ENCODE measurements around the gene GTF2IRD1. TPM values are rescaled to one million over a fixed set of nuclear protein-coding genes. Genes with fewer than 3 reads are reported as not detected.
"Not testable (repeated sequence)": the region's sequence is repeated elsewhere in the genome, so short reads cannot be mapped to it uniquely, and the experiment has no call there.

GTF2IRD1 gene
- total RNA-seq, 1 donor from 2014 or later, result 13.8 TPM

DNA sequence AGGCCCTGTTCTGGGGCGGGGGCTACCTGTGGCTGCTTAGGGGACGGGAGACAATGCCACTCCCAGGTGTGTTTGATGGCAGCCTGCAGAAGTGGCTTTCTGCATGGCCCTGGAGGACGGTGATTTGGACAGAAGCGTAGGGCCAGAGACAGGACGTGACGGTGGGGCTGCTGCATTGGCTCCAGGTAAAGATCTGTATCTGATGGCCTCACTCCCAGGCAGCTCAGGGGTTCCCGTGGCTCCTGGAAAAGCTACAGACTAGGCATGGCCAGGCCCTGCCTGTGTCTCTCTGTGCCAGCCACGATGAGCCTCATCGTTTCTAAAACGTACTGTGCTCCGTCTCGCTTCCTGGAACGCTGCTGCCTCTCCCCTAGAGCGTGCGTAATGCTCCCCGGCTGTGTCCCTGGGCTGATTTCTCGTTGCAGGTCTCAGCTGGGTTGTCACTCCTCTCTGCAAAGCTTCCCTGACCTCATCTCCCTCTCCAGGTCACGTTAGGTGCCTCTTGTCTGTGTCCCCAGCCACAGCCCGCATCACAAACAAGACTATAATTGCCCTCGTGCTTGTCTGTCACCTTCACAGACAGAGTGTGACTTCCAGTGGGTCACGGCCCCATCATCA lies 12.6 kb downstream of the GTF2IRD1 start:
- DNase-seq (ENCODE audit: extremely low read depth, low read depth, low spot score), result no peak

DNA sequence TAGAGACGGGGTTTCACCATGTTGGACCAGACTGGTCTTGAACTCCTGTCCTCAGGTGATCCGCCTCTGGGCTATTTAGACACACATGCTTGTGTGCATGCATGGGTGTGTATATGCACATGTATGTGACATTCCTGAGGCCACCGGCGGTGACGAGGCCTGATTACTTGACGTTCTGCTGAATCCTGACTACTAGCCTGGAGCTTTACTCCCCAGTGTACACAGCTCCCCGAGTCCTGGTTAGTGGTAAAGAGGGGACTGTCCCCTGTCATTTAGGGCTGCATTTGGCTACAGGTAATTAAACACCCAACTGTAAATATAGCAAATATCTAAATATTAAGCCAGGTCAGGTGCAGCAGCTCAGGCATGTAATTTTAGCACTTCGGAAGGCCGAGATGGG lies 14.2 kb downstream of the GTF2IRD1 start:
- DNase-seq (ENCODE audit: extremely low read depth, low read depth, low spot score), result no peak

- DNase-seq (ENCODE audit: extremely low read depth, low read depth, low spot score), result no peak
Measured at GRCh38 chr7:74470504-74470903, 16.8 kb downstream of the GTF2IRD1 start.

DNA sequence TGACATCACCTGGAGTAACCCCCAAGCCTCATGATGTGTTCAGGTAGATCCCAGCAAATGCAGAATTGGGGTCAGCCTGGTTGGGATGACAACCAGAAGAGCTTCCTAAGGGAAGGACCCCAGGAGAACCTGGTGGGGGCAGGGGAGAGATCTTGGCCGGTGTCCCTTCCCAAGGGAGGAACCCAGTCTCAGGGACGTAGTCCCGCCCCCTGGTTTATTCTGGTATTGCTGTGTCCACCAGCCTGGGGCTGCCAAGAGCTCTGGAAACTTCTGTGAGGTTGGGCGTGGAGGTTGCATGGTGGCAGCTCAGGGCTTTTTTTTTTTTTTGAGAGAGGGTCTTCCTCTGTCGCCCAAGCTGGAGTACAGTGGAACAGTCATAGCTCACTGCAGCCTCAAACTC lies 19.4 kb downstream of the GTF2IRD1 start:
- no peak for DNase-seq (ENCODE audit: extremely low read depth, low read depth, low spot score)

- DNase-seq (ENCODE audit: extremely low read depth, low read depth, low spot score), result no peak
Measured at GRCh38 chr7:74474271-74474865, 20.7 kb downstream of the GTF2IRD1 start.

DNA sequence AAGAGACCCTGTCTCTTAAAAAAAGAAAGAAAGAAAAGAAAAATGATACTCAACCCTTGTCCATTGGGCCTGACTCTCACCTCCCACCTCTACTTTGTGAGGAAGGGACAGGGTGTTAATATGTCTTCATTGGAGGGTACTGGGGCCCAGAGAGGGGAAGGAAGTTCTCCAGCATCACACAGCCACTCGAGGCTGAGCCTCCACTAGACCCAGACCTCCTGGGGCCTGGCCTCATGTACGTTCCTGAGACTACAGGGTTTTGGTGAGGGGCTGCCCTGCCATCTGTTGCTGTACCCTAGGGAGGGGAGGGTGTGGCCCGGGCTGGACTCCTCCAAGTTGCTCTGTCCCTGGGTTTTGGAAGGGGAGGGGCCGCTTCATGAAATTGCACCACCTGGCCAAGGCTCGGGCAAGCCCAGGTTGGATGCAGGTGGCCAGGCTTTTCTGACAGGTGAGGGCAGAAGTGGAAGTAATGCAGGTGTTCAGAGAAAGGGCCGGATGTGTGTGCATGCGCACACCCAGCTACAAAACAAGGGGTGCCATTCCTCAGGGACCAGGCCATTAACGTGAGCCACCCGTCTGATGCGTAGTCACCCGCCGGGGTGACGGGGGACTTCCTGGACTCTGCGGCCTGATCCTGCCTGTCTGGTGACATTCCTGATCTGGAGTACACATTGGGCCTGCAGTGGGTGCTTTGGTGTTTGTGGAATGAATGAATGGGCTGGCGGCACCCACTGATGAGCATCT lies 21.7 kb downstream of the GTF2IRD1 start:
- no peak for DNase-seq (ENCODE audit: extremely low read depth, low read depth, low spot score)

DNA sequence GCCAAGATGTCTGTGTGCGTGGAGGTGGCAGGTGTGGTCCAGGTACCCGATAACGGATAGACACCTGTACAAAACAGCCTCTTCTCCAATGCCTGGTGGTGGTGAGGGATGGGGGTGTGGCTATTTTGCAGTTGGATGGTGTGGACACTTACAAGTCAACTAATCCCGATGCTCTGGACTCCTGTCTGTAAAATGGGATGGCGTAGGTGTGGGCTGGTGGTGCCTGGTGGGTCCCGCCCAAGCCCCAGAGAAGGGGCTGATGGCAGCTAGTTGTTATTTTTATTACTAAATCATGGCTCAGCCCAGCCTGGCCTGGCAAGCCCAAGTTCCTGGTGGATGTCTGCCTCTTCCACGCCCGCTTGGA lies 22.3 kb downstream of the GTF2IRD1 start:
- no peak for DNase-seq (ENCODE audit: extremely low read depth, low read depth, low spot score)

- no peak for DNase-seq (ENCODE audit: extremely low read depth, low read depth, low spot score)
Measured at GRCh38 chr7:74476626-74477025, 22.9 kb downstream of the GTF2IRD1 start.

DNA sequence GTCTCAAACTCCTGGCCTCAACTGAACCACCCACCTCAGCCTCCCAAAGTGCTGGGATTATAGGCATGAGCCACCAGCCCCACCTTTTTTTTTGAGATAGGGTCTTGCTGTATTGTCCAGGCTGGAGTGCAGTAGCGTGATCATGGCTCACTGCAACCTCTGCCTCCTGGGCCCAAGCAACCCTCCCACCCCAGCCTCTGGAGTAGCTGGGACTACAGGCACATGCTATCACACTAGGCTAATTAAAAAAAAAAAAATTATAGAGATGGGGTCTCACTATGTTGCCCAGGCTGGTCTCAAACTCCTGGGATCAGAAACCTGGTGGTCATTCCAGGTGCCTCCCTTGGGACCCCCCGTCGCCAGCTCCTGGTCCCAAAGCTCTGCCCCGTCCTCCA lies 25.0 kb downstream of the GTF2IRD1 start:
- DNase-seq (ENCODE audit: extremely low read depth, low read depth, low spot score), result no peak

- no peak for DNase-seq (ENCODE audit: extremely low read depth, low read depth, low spot score)
Measured at GRCh38 chr7:74479066-74479781, 25.5 kb downstream of the GTF2IRD1 start.

DNA sequence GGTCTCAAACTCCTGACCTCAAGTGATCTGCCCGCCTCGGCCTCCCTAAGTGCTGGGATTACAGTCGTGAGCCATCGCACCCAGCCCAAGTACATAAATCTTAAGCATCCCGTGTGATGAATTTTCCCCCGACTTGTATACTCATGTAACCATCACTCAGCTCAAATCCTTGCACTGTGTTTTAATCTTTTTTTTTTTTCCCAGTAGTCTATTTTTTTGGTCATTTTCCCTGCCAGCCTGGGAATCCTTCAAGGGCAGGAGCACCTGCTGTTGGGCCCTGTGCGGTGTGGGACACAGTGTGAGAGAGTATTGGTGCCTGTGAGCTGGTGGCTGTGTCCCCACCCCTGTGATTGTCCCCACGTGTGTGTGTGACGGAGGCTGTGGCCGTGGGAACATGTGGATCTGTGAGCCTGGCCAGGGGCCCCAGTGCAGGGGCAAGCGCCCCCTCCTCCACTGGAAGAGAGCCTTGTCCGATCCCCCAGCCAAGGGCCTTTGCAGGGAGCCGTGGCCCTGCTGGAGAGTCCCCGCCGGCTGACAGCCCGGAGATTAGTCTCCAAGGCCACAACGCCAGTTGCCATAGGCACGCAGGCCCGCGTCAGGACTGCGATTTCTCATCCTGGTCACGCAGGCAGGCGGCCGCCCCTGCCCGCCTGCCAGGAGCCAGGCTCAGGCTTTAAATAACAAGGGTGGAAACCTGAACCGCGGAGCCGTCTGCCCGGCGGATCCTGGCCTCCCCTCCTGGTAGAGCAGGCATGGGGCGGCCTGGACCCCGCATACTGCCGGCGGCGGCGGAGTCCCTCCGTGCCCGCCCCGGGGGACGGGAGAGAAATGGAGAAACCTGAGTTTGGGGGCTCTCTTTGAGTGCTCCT lies 26.5 kb downstream of the GTF2IRD1 start:
- DNase-seq (ENCODE audit: extremely low read depth, low read depth, low spot score), result no peak

- no peak for DNase-seq (ENCODE audit: extremely low read depth, low read depth, low spot score)
Measured at GRCh38 chr7:74480861-74481417, 27.2 kb downstream of the GTF2IRD1 start.

DNA sequence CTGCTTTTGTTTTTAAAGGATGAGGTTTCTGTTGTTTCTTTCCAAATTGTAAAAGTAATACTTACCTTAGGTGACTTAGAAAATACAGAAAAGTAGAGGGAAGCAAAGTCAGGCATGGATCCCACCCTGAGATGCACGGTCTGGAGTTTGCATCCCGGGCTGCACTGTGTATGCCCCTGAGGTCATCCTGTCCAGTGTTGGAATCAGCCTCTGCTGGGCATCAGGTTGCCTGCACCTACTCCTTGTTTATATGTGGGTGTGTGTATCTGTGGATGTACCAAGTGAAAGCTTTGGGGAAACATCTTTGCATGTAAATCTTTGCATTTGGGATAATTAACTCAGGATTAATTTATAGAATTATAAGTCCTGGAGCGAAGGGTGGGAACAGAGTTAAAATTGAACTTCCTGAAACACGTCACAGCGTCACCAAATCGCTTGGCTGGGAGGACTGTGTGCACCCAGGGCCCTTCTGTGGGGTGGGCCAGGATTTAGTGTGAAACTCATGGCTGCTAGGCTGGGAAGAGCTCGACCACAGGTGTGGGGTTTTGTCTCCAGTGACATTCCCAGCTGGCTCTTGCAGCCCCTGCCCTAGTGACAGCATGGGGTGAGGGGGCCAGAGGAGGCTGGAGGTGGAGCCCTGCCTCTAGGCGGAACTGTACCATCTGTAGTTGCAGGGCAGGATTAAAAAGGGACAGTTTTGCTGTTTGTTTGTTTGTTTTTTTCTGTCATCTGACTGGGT lies 27.9 kb downstream of the GTF2IRD1 start:
- DNase-seq (ENCODE audit: extremely low read depth, low read depth, low spot score), result no peak

DNA sequence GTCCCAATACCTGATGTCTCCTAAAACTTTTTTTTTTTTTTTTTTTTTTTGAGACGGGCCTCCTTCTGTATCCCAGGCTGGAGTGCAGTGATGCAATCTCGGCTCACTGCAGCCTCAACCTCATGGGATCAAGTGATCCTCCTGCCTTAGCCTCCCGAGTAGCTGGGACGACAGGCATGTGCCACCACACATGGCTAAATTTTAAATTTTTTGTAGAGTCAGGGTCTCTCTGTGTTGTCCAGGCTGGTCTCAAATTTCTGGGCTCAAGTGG lies 28.4 kb downstream of the GTF2IRD1 start:
- no peak for DNase-seq (ENCODE audit: extremely low read depth, low read depth, low spot score)

DNA sequence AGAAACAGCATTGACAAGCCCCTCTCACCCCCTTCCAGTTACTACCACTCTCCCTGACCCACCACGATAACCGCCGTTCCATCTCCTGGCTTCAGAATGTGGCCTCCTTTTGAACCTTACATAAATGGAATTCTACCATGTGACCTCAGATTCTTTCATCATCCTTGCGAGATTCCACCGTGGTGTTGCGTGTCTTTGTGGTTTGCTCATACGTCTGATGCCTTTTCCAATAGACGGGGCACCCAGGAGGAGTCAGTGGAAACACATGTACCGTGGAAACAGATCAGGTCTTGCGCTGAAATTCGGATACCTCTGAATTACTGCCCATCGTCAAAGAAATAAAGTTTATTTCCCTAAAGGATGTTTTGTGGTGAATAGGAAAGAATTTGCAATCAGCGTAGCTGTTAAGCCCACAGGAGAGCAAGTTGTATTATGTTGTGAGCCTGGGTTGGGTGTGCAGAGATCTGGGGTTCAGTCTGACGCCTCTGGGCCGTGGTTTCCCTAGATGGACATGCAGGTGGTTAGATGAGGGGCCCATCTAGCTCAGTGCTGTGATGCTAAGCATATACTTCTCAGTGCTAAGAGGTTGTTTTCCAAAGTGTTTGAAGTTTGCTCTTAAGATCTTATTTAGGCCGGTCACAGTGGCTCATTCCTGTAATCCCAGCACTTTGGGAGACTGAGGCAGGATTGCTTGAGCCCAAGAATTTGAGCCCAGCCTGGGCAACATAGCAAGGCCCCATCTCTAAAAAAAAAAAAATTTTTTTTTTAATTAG lies 29.1 kb downstream of the GTF2IRD1 start:
- no peak for DNase-seq (ENCODE audit: extremely low read depth, low read depth, low spot score)

DNA sequence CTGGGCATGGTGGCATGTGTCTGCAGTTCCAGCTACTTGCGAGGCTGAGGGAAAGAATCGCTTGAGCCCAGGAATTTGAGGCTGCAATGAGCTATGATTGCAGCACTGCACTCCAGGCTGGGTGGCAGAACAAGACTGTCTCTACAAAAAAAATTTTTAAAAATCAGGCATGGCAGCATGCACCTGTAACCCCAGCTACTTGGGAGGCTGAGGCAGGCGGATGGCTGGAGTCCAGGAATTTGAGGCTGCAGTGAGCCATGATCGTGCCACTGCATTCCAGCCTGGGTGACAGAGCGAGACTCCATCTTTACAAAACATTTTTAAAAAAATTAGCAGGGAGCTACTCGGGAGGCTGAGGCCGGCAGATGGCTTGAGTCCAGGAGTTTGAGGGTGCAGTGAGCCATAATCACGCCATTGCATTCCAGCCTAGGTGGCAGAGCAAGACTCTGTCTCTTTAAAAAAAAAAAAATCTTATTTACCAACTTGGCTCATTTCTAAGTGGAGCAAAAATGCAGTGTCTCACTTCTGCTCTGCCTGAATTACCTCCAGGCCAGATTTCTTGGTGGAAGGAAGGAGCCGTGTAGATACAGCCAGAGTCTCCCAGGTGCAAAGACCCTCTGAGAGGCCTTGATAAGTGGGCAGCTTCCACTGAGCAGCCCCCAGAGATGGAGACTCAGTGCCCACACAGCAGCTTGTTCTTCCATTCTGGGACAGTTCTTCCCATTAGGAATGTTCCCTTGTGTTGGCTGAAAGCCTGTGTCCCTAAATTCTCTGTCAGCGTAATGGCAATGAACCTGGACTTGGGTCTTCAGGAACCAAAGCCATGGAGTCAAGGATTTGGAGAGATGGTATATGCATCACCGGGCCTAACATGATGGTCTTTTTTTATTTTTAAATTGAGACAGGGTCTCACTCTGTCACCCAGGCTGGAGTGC lies 30.0 kb downstream of the GTF2IRD1 start:
- no peak for DNase-seq (ENCODE audit: extremely low read depth, low read depth, low spot score)

GRCh38 chr7:74485611-74486010 lies 31.9 kb downstream of the GTF2IRD1 start:
- DNase-seq (ENCODE audit: extremely low read depth, low read depth, low spot score), result no peak

DNA sequence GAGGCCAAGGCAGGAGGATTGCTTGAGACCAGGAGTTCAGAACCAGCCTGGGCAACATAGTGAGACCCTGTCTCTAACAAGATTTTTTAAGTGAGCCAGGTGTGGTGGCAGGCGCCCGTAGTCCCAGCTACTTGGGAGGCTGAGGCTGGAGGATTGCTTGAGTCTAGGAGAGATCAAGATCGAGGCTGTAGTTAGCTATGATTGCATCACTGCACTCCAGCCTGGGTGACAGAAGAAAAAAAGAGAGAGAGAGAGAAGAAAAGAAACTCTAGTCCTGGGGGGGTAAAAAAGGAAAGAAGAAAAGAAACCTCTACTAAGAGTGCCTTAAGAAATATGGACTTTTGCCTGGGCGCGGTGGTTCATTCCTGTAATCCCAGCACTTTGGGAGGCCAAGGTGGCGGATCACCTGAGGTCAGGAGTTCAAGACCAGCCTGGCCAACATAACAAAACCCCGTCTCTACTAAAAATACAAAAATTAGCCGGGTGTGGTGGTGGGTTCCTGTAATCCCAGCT lies 34.9 kb downstream of the GTF2IRD1 start:
- not testable (repeated sequence) for DNase-seq (ENCODE audit: extremely low read depth, low read depth, low spot score)
